ENCODE data around the gene NUDT3. TPM values are rescaled to one million over a fixed set of nuclear protein-coding genes. Genes with fewer than 3 reads are reported as not detected.
"Not testable (repeated sequence)": the region's sequence is repeated elsewhere in the genome, so short reads cannot be mapped to it uniquely, and the experiment has no call there.

The NUDT3 gene
- total and polyA plus RNA-seq, 4 experiments from 2014 or later = 7.0 to 25.9 (median 18.0) TPM

GRCh38 chr6:34246249-34246562 is 146.3 kb downstream of the NUDT3 start:
- Histone ChIP-seq H3K9me3 (ENCODE audit: control insufficient read depth in 1 of 2, low read length in 2 of 2) (no peaks in the 10 kb centered on the region), H3K4me1 (ENCODE audit: insufficient read depth, low read length) (peaks cover 60% of the 10 kb centered on the region), H3K4me3 (ENCODE audit: low read length in 2 of 2) (no peak overlapping the region), H3K27me3 (ENCODE audit: insufficient read depth, low read length) (no peaks in the 10 kb centered on the region), H3K36me3 (ENCODE audit: insufficient read depth, low read length) (peaks cover 30% of the 10 kb centered on the region), H3K27ac (ENCODE audit: low read depth, low read length) (peak overlapping the region; percentile 90)
- peaks cover 13 to 47% of the 10 kb centered on the region in 2 donors for H3K36me3 Mint-ChIP-seq
- no peak for DNase-seq
- peak overlapping the region; percentile 48 to 99 (median 85) for H3K27ac Mint-ChIP-seq
- H3K4me3 Mint-ChIP-seq = peak overlapping the region in 3 of 8 donors; percentile 25 to 45 (median 36)
- ChIA-PET POLR2A (ENCODE audit: partially characterized antibody) (interaction anchor here (0.6 to 5.0 kb wide), 3 partner anchors 9 to 169 kb away, joined by 3 to 96 read pairs (median 45); partner anchors contain the start of gene HMGA1), CTCF (ENCODE audit: partially characterized antibody) (interaction anchor here (1.3 to 4.9 kb wide), 3 partner anchors 23 to 169 kb away, joined by 3 to 39 read pairs (median 15); no protein-coding TSS in a partner anchor)
- H3K9me3 Mint-ChIP-seq = no peaks in the 10 kb centered on the region
- intact Hi-C loops (cut with micrococcal nuclease) = loop anchor here (5.0 kb wide), 3 partner anchors 71 to 511 kb away; partner anchors contain the start of gene SNRPC
- H3K4me1 Mint-ChIP-seq = peaks cover 29 to 61% (median 45%) of the 10 kb centered on the region in 4 donors
- H3K27me3 Mint-ChIP-seq = no peaks in the 10 kb centered on the region

GRCh38 chr6:34245761-34246140 is 146.7 kb downstream of the NUDT3 start:
- CTCF ChIA-PET (ENCODE audit: partially characterized antibody) = interaction anchor here (1.3 to 4.9 kb wide), 3 partner anchors 22 to 170 kb away, joined by 3 to 39 read pairs (median 15); no protein-coding TSS in a partner anchor
- Mint-ChIP-seq H3K27ac (peak overlapping the region in 4 of 7 donors; percentile 1 to 99 (median 88)), H3K4me1 (peaks cover 29 to 65% (median 46%) of the 10 kb centered on the region in 4 donors), H3K36me3 (peaks cover 17 to 52% of the 10 kb centered on the region in 2 donors)
- intact Hi-C loops (cut with micrococcal nuclease) = loop anchor here (5.0 kb wide), 3 partner anchors 72 to 512 kb away; partner anchors contain the start of gene SNRPC
- H3K36me3 ChIP-seq (ENCODE audit: insufficient read depth, low read length) = peaks cover 35% of the 10 kb centered on the region
- H3K27ac ChIP-seq (ENCODE audit: low read depth, low read length) = peak overlapping the region; percentile 90
- H3K27me3 Mint-ChIP-seq; H3K9me3 Mint-ChIP-seq; H3K4me3 ChIP-seq (ENCODE audit: low read length in 2 of 2); DNase-seq; H3K27me3 ChIP-seq (ENCODE audit: insufficient read depth, low read length); H3K9me3 ChIP-seq (ENCODE audit: control insufficient read depth in 1 of 2, low read length in 2 of 2); H3K4me3 Mint-ChIP-seq: not testable (repeated sequence)
- POLR2A ChIA-PET (ENCODE audit: partially characterized antibody) = interaction anchor here (0.6 to 5.0 kb wide), 3 partner anchors 9 to 169 kb away, joined by 3 to 96 read pairs (median 45); partner anchors contain the start of gene HMGA1
- H3K4me1 ChIP-seq (ENCODE audit: insufficient read depth, low read length) = peaks cover 60% of the 10 kb centered on the region

DNA sequence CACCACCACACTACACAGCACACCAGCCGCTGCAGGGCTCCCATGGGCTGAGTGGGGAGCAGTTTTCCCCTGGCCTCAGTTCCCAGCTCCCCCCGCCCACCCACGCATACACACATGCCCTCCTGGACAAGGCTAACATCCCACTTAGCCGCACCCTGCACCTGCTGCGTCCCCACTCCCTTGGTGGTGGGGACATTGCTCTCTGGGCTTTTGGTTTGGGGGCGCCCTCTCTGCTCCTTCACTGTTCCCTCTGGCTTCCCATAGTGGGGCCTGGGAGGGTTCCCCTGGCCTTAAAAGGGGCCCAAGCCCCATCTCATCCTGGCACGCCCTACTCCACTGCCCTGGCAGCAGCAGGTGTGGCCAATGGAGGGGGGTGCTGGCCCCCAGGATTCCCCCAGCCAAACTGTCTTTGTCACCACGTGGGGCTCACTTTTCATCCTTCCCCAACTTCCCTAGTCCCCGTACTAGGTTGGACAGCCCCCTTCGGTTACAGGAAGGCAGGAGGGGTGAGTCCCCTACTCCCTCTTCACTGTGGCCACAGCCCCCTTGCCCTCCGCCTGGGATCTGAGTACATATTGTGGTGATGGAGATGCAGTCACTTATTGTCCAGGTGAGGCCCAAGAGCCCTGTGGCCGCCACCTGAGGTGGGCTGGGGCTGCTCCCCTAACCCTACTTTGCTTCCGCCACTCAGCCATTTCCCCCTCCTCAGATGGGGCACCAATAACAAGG is 147.3 kb downstream of the NUDT3 start:
- Mint-ChIP-seq H3K36me3 (peaks cover 17 to 54% of the 10 kb centered on the region in 2 donors), H3K27ac (peak overlapping the region in 4 of 7 donors; percentile 1 to 99 (median 58)), H3K4me1 (peaks cover 29 to 67% (median 48%) of the 10 kb centered on the region in 4 donors)
- H3K9me3 Mint-ChIP-seq; H3K27me3 Mint-ChIP-seq; H3K4me3 ChIP-seq (ENCODE audit: low read length in 2 of 2); H3K27me3 ChIP-seq (ENCODE audit: insufficient read depth, low read length); H3K9me3 ChIP-seq (ENCODE audit: control insufficient read depth in 1 of 2, low read length in 2 of 2); DNase-seq; H3K4me3 Mint-ChIP-seq; H3K27ac ChIP-seq (ENCODE audit: low read depth, low read length): not testable (repeated sequence)
- intact Hi-C loops (cut with micrococcal nuclease) = loop anchor here (5.0 kb wide), 3 partner anchors 72 to 512 kb away; partner anchors contain the start of gene SNRPC
- Histone ChIP-seq H3K36me3 (ENCODE audit: insufficient read depth, low read length) (peaks cover 36% of the 10 kb centered on the region), H3K4me1 (ENCODE audit: insufficient read depth, low read length) (peaks cover 61% of the 10 kb centered on the region)
- ChIA-PET CTCF (ENCODE audit: partially characterized antibody) (interaction anchor here (1.6 kb wide), 1 partner anchor 82 kb away, joined by 5 read pairs; no protein-coding TSS in a partner anchor), POLR2A (ENCODE audit: partially characterized antibody) (interaction anchor here (0.6 to 2.4 kb wide), 3 partner anchors 9 to 21 kb away, joined by 3 to 11 read pairs (median 6); partner anchors contain the start of gene HMGA1)

GRCh38 chr6:34243901-34244884 is 148.3 kb downstream of the NUDT3 start:
- no peak for DNase-seq
- Mint-ChIP-seq H3K27ac (peak overlapping the region; percentile 9 to 86 (median 64)), H3K4me1 (peaks cover 31 to 75% (median 50%) of the 10 kb centered on the region in 4 donors), H3K9me3 (no peaks in the 10 kb centered on the region), H3K36me3 (peaks cover 17 to 55% of the 10 kb centered on the region in 2 donors), H3K27me3 (no peaks in the 10 kb centered on the region), H3K4me3 (peak overlapping the region in 1 of 8 donors; percentile 46)
- Histone ChIP-seq H3K4me3 (ENCODE audit: low read length in 2 of 2) (no peak overlapping the region), H3K9me3 (ENCODE audit: control insufficient read depth in 1 of 2, low read length in 2 of 2) (no peaks in the 10 kb centered on the region), H3K27me3 (ENCODE audit: insufficient read depth, low read length) (no peaks in the 10 kb centered on the region), H3K27ac (ENCODE audit: low read depth, low read length) (peak overlapping the region; percentile 25), H3K4me1 (ENCODE audit: insufficient read depth, low read length) (peaks cover 63% of the 10 kb centered on the region), H3K36me3 (ENCODE audit: insufficient read depth, low read length) (peaks cover 36% of the 10 kb centered on the region)
- ChIA-PET POLR2A (ENCODE audit: partially characterized antibody) (interaction anchor here (1.1 to 2.4 kb wide), 2 partner anchors 8 to 20 kb away, joined by 6 to 11 read pairs; partner anchors contain the start of gene HMGA1), CTCF (ENCODE audit: partially characterized antibody) (interaction anchor here (0.8 to 1.6 kb wide), 2 partner anchors 81 to 429 kb away, joined by 3 to 5 read pairs; no protein-coding TSS in a partner anchor)
- intact Hi-C loops (cut with micrococcal nuclease) = loop anchor here (1.0 kb wide), 1 partner anchor 9 kb away; no protein-coding TSS in a partner anchor

DNA sequence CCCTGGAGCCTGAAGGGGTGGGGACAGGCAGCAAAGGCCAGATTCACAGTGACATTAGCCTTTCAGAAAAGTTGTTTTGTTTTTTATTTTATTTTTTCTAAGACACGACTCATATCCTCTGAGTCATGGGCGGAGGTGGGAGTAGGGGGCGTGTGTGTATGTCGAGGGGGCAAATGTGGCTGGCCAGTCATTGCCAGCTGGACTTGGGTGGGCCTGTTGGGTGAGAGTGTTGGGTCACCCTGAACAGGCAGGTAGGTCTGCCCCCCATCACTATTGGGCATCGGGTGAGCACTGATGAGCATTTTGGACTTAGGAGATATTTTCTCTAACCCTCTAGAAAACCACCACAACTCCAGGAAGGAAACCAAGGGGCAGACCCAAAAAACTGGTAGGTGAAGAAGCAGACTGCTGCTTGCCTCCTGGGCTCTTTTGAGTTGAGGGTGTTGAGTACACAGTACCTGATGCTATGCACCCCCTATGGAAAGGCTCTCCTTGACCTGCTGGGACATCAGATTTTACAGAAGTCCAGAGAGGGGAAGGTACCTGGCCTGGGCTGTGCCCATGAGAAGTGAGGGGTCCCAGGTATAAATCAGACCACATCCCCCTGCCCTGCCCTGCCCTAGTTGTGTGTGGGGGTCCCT is 149.2 kb downstream of the NUDT3 start:
- no peak overlapping the region for H3K4me3 ChIP-seq (ENCODE audit: low read length in 2 of 2)
- CTCF ChIA-PET (ENCODE audit: partially characterized antibody) = interaction anchor here (0.8 to 1.6 kb wide), 2 partner anchors 80 to 430 kb away, joined by 3 to 5 read pairs; no protein-coding TSS in a partner anchor
- Mint-ChIP-seq H3K4me3 (peak overlapping the region in 1 of 8 donors; percentile 30), H3K4me1 (peaks cover 37 to 80% (median 56%) of the 10 kb centered on the region in 4 donors), H3K36me3 (peaks cover 17 to 53% of the 10 kb centered on the region in 2 donors), H3K27me3 (no peaks in the 10 kb centered on the region), H3K27ac (peak overlapping the region; percentile 47 to 86 (median 79)), H3K9me3 (no peaks in the 10 kb centered on the region)
- no peaks in the 10 kb centered on the region for H3K27me3 ChIP-seq (ENCODE audit: insufficient read depth, low read length)
- intact Hi-C loops (cut with micrococcal nuclease) = loop anchor here (1.0 kb wide), 1 partner anchor 8 kb away; no protein-coding TSS in a partner anchor
- peaks cover 36% of the 10 kb centered on the region for H3K36me3 ChIP-seq (ENCODE audit: insufficient read depth, low read length)
- peaks cover 70% of the 10 kb centered on the region for H3K4me1 ChIP-seq (ENCODE audit: insufficient read depth, low read length)
- DNase-seq = no peak
- POLR2A ChIA-PET (ENCODE audit: partially characterized antibody) = interaction anchor here (2.4 kb wide), 1 partner anchor 19 kb away, joined by 11 read pairs; no protein-coding TSS in a partner anchor
- peak overlapping the region; percentile 25 for H3K27ac ChIP-seq (ENCODE audit: low read depth, low read length)
- H3K9me3 ChIP-seq (ENCODE audit: control insufficient read depth in 1 of 2, low read length in 2 of 2) = no peaks in the 10 kb centered on the region
